Epidermal melanocyte (primary cell): ENCODE measurements around the gene DGKZ.

ENCODE experiments used
- DNase-seq: peaks from one replicate; pipeline ENCODE4 v3.0.0; 2011; ENCODE audit warnings: low spot score; ENCODE audit not compliant: insufficient read length

The DGKZ gene

DNA sequence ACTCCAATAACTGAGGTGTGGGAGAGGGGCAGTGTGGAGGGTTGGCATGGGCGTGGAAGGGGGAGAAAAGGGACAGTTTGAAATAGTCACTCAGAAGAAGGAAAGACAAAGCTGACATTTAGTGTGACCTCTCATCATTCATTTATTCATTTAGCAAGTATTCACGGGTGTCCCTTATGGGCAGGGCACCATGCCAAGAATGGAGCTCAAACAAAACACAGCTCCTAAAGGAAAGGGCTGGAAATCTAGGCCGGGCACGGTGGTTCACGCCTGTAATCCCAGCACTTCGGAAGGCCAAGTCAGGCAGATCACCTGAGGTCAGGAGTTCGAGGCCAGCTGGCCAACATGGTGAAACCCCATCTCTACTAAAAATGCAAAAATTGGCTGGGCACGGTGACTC, 19.4 kb upstream of the DGKZ start:
- DNase-seq, result no peak

DNA sequence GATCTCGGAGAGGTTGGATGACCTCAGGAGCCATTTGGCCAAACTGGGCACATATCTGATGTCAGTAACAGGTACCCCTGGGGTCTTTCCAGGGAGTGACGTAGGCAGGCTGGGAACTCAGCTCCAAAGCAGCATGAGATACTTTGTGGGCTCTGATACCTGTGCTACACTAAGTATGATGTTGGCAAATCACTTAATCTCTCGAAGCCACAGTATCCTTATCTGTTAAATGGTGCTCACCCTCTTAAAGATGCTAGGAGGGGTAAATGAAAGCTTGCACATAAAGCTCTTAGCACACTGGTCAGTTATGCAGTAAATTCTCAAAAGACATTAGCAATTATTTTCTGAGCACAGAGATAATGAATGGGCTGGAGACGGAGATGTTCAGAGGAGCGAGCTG, 17.1 kb upstream of the DGKZ start:
- no peak for DNase-seq

DNA sequence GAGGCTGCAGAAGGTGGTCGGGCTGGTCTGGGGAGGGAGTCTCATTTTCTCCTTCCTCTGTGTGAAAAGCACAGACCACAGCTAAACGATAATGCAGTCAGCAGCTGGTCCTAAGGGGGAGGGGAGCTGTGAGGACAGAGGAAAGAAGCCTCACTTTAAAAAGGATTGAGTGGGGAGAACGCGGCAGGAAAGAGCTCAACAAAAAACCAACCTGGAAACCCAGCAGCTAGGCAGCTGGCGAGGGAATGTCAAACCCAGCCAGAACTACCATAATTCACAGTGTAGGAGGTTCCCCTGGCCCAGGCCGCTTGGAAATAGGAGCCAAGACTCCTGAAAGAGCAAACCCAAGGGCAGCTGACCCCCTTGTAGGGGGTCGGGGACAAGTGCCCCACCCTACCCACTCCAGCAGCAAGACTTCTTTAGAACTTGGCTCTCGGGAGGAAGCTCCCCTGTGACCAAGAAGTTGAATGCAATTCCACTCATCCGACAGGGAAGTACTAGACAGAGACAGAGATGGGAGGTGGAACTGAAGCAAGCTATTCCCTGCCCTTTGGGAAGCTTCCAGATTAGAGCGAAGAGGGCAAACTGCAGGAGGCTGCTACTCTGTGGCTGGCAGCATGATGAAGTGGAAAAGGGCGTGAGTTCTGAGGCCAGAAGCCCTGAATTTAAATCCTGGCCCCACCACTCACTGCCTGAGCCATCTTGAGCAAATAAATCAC, 16.5 kb upstream of the DGKZ start:
- no peak for DNase-seq

DNA sequence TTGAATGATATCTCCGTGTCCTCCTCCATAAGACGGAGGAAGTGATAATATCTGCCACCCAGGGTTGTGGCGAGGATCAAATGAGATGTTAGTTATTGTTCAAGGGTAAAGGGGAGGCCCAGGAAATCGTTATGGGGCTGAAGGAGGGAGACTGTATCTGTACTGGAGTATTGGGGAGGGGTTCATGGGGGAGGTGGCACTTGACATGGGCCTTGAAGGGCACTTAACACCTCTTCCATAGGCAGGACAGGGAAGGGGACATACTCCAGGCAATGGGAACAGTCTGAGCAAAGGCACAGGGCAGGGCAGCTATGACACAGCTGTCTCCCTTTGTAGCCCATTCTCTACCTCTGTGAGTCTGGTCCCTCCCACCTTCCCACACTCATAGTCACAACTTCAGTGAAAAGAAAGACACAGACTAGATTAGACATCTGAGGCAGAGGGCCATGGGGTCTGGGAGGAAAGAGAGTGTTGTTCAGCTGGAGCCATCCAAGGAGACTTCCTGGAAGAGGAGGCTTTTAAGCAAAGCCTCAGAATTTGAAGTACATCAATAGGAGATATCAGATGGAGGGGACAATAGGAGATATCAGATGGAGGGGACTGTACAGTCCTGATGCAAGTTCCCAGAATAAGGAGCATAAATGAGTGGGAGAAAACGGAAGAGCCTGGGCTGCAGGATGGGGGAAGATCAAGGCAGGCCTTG, 15.8 kb upstream of the DGKZ start:
- DNase-seq, result no peak

DNA sequence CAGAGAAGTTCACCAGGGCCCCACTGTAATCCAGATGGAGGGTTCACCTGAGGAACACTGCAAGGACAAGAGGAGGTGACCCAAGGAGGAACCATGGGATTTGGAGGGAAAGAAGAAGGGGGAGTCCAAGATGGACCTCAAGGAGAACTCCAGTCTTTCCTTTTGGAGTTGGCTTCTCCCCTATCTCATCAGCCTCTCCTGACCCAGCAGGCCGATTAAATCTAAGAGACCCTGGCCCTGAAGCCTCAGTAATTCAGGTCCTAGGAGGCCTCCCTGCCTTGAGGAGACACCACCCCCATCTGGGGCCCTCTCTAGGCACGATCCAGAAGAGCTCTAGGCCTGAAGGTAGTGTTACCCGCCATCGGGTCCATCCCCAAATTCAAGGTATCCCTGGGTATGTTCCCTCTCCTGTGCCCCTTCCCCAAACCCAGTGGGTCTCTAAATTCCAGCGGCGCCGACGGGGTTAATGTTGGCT, 15.1 kb upstream of the DGKZ start:
- DNase-seq, result no peak

- DNase-seq, result no peak
These were observed 14.5 kb upstream of the DGKZ start for GRCh38 chr11:46332568-46333393.

DNA sequence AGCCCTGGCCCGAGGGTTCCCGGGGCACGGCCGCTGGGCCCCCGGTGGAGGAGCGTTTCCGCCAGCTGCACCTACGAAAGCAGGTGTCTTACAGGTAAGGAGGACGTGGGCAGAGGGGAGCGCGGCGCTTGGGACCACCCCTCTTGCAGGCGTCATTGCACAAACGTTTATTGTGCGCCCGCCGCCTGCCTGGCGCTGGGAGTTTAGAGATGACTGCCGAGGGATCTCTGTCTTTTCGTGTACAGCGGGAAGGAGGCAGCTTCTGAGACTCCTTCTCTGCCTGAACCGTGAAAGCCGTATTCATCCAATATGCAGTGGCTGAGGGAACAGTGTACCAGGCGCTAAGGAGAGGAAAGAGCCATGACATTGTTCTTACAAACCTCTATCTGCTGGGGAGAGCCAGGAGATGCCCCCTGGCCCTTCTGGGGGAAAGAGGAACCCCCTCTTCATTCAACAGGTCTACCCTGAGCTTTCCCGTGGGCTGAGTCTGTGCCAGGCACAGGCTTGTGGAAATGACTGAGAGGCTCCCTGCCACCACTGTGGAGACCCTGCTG, 13.8 kb upstream of the DGKZ start:
- no peak for DNase-seq

DNA sequence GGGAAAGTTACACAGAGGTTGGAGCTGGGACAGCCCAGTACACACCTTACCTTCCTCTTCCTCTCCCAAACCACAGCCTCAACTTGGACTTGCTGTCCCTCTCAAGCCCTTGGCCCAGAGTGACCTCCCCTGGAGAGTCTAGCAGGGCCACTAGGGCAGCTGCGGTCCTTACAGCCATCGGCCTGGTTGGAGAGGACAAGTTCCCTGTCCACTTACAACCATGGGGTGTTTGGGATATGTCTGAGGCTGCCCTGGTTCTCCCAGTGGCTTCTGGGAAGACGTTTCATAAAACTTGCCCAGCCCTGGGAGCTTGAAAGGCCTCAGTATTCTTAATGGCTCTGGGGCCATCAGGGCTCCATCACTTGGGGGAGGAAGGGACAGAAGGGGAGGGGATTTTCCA, 13.1 kb upstream of the DGKZ start:
- DNase-seq, result no peak

- DNase-seq, result no peak
These were observed 12.0 kb upstream of the DGKZ start for GRCh38 chr11:46335271-46335670.

- no peak for DNase-seq
These were observed 11.2 kb upstream of the DGKZ start for GRCh38 chr11:46335890-46336562.

GRCh38 chr11:46336563-46337180, 10.6 kb upstream of the DGKZ start:
- DNase-seq, result no peak

- DNase-seq, result no peak
These were observed 9.5 kb upstream of the DGKZ start for GRCh38 chr11:46337626-46338345.

DNA sequence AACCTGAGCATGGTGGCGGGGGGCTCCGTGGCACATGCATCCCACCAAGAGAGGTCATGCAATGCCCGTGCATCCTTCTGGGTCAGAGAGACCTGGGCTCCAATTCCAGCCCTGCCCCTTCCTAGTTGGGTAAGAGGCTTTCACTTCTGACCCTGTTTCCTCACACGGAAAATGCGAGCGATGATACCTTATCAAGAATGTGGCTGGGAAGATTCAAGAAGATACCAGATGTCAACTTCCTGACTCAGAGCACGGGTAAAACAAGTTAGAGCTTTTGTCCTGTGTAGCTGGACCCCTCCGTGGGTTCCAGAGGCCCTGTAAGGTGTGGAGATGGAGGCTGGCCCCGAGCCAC, 8.7 kb upstream of the DGKZ start:
- DNase-seq, result no peak

GRCh38 chr11:46338988-46339666, 8.1 kb upstream of the DGKZ start:
- peak; percentile 78 for DNase-seq

- DNase-seq, result no peak
These were observed 7.4 kb upstream of the DGKZ start for GRCh38 chr11:46339816-46340215.

DNA sequence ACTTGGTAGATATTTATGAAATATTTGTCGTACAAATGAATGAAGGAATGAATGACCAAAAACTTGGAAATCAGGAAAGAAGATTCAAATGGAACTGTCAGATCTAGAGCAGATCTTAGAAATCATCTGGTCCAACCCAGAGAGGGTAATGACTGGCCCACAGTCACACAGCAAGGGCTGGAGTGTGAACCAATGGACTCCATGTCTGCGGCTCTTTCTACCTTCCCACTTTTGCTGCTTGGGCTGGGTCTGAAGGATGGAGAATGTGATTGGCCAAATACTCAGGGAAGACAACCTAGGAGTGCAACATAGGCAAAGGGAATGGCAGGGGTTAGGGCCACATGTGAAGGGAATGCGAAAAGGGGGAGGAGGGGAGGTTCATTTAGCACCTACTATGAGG, 5.8 kb upstream of the DGKZ start:
- DNase-seq, result no peak

GRCh38 chr11:46342239-46342638, 5.0 kb upstream of the DGKZ start:
- no peak for DNase-seq

- no peak for DNase-seq
These were observed 3.7 kb upstream of the DGKZ start for GRCh38 chr11:46343520-46343919.

GRCh38 chr11:46345131-46345597, 2.1 kb upstream of the DGKZ start:
- DNase-seq, result no peak
